ENCODE data around the gene SVBP.
A peak's percentile ranks its signal among the peaks of the same experiment; 100 is the strongest.

The SVBP gene

GRCh38 chr1:42847111-42847595 is 30.0 kb upstream of the SVBP start:
- no peak for TF ChIP-seq CTCF (IDR thresholded peaks at IDR 0.05; ENCODE audit: control extremely low read depth, extremely low read depth, low read depth, missing control alignments)
- no peak for DNase-seq (ENCODE audit: extremely low spot score)
- CTCF ChIA-PET: interaction anchor here (1.0 to 3.3 kb wide), 11 partner anchors 9 to 269 kb away, joined by 3 to 26 read pairs (median 4); no protein-coding TSS in a partner anchor
- POLR2A ChIA-PET: no interaction called here

GRCh38 chr1:42846257-42847110 is 29.3 kb upstream of the SVBP start, which contains the start of gene ZNF691:
ZNF691 (plus strand) TSS chr1:42846613; CDS start chr1:42849659, 3,046 bp downstream.
- POLR2A ChIA-PET: interaction anchor here (0.5 to 1.1 kb wide), 7 partner anchors 71 to 1265 kb away, joined by 3 to 7 read pairs (median 3); partner anchors contain the start of genes C1orf50, KDM4A and P3H1
- peak; percentile 96 for DNase-seq (ENCODE audit: extremely low spot score)
- CTCF ChIA-PET: interaction anchor here (0.7 to 3.3 kb wide), 21 partner anchors 8 to 268 kb away, joined by 3 to 26 read pairs (median 4); partner anchors contain the start of genes C1orf50, ERMAP, P3H1 and SVBP
- peak; percentile 42 for TF ChIP-seq CTCF (IDR thresholded peaks at IDR 0.05; ENCODE audit: control extremely low read depth, extremely low read depth, low read depth, missing control alignments)

- ChIA-PET POLR2A (interaction anchor here (0.5 to 1.1 kb wide), 7 partner anchors 71 to 1265 kb away, joined by 3 to 7 read pairs (median 3); partner anchors contain the start of genes C1orf50, KDM4A and P3H1), CTCF (interaction anchor here (0.7 to 3.3 kb wide), 19 partner anchors 8 to 268 kb away, joined by 3 to 26 read pairs (median 4); partner anchors contain the start of genes C1orf50, ERMAP, P3H1 and SVBP)
- no peak for DNase-seq (ENCODE audit: extremely low spot score)
- no peak for TF ChIP-seq CTCF (IDR thresholded peaks at IDR 0.05; ENCODE audit: control extremely low read depth, extremely low read depth, low read depth, missing control alignments)
Observed at GRCh38 chr1:42845866-42846256, 28.7 kb upstream of the SVBP start.

GRCh38 chr1:42845193-42845592 is 28.0 kb upstream of the SVBP start:
- TF ChIP-seq CTCF (IDR thresholded peaks at IDR 0.05; ENCODE audit: control extremely low read depth, extremely low read depth, low read depth, missing control alignments): no peak
- DNase-seq (ENCODE audit: extremely low spot score): no peak
- POLR2A ChIA-PET: no interaction called here
- CTCF ChIA-PET: no interaction called here

GRCh38 chr1:42844592-42845140 is 27.5 kb upstream of the SVBP start:
- POLR2A ChIA-PET: no interaction called here
- CTCF ChIA-PET: no interaction called here
- no peak for DNase-seq (ENCODE audit: extremely low spot score)
- TF ChIP-seq CTCF (IDR thresholded peaks at IDR 0.05; ENCODE audit: control extremely low read depth, extremely low read depth, low read depth, missing control alignments): no peak

- ChIA-PET POLR2A (no interaction called here), CTCF (interaction anchor here (1.6 to 1.9 kb wide), 2 partner anchors 7 to 13 kb away, joined by 4 to 6 read pairs; no protein-coding TSS in a partner anchor)
- TF ChIP-seq CTCF (IDR thresholded peaks at IDR 0.05; ENCODE audit: control extremely low read depth, extremely low read depth, low read depth, missing control alignments): no peak
- no peak for DNase-seq (ENCODE audit: extremely low spot score)
Observed at GRCh38 chr1:42841440-42842147, 24.4 kb upstream of the SVBP start.

Measured in GM10248 (cell line).